A673 (cell line): ENCODE data around the gene VPS16.

ENCODE experiments used
- CTCF ChIP-seq: fragments of 300-800, 200-600 bp; sonication (generic); conservative IDR thresholded peaks from 2 replicates; pipeline ENCODE4 v1.5.1; 2017; ENCODE audit warnings: low read depth, mild to moderate bottlenecking, antibody characterized with exemption, low read length, moderate library complexity, mixed read lengths
- EZH2 ChIP-seq: fragments of 200-600 bp; sonication (generic); IDR thresholded peaks from 2 replicates; pipeline ENCODE4 v1.6.1; 2017; ENCODE audit warnings: borderline replicate concordance, low read depth, mild to moderate bottlenecking, mixed read lengths, antibody characterized with exemption, low read length; ENCODE audit not compliant: poor library complexity, severe bottlenecking

DNA sequence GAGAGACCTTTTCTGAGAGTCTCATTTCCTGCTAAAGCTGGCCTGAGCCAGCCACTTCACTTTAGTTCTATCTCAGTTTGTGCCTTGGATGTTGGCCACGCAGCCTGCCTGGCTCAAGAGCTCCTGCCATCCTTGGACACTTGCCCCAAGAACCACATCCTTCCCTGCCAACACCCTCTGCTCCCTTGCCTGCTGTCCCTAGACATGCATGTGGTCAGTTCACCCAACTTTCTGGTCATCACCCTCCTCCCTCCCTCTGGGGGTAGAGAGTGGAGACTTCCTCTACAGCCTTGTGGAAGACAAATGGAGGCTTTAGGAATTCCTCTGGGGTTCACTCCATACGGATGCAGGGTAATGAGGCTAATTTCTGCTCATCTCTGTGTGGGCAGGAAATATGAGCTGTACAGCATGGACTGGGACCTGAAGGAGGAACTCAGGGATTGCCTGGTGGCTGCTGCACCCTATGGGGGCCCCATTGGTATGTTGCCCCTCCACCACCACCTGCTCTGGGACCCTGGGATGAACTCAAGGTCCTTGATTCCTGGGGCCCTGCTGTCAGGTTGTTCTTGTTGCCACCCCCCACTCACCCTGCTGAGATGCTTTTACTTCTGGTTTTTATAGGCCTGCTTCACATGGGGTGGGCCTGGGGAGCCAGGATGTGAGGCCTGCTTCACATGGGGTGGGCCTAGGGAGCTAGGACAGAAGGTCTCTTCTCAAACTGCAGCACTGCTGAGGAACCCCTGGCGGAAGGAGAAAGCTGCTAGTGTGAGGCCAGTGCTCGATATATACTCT lies 19.0 kb downstream of the VPS16 start:
- TF ChIP-seq CTCF (no peak), EZH2 (no peak)
